ENCODE results near the gene GTF2E1.
"Not testable (repeated sequence)": the region's sequence is repeated elsewhere in the genome, so short reads cannot be mapped to it uniquely, and the experiment has no call there.

The GTF2E1 gene

DNA sequence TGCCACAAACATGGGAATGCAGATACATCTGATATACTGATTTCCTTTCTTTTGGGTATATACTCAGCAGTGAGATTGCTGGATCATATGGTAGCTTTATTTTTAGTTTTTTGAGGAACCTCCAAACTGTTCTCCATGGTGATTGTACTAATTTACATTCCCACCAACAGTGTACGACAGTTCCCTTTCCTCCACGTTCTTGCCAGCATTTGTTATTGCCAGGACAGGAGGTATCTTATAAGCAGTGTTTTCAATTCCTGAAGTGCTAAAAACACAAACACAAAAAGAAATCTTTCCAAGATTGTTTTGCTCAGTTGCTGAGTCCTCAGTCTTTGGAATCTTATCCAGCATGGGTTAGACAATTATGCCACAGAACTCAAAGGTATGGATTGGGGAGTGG is 13.5 kb downstream of the GTF2E1 start:
- no peak for DNase-seq

- not testable (repeated sequence) for DNase-seq
Observed at GRCh38 chr3:120758551-120758950, 16.0 kb downstream of the GTF2E1 start.

DNA sequence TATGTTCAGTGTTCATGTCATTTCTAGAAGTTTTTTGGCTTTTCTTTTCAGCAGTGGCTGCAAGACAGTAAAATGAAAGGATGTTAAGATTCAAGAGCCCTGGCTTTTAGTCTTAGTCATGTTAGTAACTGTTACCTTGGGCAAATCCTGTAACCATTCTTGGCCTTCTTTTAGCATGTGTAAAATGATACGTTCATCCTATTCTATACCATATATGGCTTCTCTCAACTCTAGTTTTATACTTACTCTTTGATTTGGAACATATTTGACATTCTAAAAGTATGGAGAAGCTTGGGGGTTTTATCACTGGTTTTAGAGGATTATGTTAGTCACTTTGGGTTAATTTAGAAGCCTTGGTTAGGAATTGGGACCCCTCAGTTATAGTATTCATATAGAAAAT is 20.1 kb downstream of the GTF2E1 start:
- no peak for DNase-seq

DNA sequence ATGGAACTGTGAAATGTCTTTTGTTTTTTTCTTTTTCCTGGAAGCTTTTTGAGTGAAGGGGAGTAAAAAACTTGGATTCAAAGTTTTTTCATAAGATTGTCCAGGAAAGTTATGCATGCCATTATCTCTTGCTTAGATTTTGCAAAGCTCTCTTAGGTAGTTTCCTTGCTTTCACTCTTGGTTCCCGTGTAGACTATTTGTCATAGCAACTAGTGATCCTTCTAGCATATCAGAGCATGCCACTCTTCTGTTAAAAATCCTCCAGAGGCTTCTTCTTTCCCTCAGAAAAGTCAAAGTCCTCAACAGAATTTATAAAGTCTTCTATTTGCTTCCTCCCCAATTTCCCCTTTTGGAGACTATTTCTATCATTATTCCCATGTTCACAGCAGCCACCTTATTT is 21.1 kb downstream of the GTF2E1 start:
- no peak for DNase-seq

DNA sequence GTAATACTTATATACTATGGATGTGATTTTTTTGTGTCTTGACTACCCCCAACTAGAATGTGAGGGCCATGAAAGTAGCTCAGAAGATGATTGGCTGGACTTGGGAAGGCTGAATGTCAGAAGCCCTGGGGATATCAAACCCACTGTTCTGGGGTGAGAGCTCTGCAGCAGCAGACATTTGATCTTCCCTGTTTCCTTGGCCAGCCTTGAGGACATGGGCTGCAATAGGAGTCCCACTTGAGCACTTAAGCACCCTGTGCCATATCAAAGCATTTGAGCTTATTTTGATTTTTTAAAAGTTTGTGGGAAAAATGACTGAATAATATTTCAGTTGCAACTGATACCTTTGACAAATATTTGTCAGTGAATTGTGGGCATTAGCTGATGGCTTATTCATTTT is 21.7 kb downstream of the GTF2E1 start:
- no peak for DNase-seq

DNA sequence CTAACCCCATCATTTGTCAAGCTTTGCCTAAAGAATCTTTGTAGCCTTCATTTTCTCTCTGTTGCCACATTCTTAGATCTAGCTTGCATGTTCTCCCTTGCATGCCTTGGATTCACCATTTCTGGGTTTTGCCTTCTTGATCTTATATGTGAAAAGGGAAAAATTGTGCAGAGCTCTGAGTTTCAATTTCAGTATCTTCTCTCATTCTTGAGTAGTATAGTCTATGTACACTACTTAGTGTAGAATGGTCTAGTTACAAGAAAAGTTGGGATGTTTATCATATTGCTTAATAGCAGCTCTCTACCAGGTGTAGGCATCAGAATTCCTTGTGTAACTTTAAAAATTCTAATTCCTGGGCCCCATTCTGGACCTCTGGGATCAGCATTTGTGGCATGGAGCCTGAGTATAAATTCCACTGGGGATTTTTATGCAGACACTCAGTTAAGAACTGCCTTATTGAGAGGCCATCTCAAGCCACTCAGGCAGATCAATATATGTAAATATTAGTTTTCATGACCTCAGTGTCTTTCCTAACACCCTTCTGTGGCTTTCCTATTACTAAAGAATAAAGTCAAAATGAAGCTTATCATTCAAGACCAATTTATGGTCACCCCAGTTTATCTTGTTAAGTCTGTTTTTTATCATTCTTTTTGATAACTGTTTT is 23.4 kb downstream of the GTF2E1 start:
- no peak for DNase-seq

GRCh38 chr3:120766576-120766975 is 24.0 kb downstream of the GTF2E1 start:
- no peak for DNase-seq

DNA sequence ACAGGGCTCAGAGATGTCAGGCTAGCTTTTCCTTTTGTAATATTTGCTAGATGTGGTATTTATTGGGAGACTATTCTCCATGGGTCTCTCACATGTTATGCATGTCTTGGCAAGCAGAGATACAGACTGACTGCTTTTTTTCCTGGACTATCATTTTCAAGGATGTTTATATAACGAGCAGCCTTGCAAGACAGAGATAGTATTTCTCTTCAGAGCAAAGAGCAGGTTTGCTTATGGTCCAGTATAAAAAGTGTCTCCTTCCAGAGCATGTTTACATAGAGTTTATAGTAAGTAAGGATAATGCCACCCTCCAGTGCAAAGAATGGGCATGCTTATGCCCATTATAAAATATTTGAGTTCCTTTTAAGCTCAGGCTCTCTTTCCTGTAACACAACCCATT is 24.6 kb downstream of the GTF2E1 start:
- no peak for DNase-seq

- no peak for DNase-seq
Observed at GRCh38 chr3:120769436-120769835, 26.9 kb downstream of the GTF2E1 start.

DNA sequence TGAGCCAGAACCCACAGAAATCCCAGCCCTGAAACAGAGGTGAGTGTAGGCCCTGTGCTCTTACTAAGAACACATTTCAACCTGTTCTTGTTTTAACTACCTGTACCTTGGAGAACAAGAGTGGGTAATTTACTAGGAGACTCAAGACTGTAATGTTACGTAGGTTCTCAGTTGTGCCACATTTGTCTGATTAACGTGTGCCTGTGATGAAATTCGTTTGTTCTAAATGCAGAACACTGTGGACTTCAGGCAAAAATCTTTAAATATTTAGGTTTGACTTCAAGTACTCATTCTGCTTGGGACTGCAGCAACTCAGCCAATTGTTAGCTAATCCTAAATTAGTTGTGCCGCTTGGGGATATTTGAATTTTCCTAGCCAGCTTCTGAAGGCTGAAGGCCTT is 28.3 kb downstream of the GTF2E1 start:
- DNase-seq, result no peak

DNA sequence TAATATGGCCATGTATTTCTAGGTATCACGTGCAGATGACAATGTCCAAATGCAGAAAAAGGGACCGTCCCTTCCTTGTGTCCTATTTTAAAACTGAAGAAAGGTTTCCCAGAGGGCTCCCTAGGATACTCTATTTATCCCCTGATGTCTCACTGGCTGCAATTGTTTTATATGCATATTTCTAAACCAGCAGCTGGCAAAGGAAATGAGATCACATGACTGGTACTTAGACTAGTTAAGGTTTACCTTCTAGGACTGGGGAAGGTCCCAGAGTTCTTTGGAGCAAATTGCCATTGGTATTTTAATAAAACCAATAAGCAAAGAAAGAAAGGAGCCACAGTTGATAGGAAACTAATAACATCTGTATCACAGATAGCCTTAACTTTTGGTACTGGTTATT is 29.5 kb downstream of the GTF2E1 start:
- DNase-seq, result no peak

DNA sequence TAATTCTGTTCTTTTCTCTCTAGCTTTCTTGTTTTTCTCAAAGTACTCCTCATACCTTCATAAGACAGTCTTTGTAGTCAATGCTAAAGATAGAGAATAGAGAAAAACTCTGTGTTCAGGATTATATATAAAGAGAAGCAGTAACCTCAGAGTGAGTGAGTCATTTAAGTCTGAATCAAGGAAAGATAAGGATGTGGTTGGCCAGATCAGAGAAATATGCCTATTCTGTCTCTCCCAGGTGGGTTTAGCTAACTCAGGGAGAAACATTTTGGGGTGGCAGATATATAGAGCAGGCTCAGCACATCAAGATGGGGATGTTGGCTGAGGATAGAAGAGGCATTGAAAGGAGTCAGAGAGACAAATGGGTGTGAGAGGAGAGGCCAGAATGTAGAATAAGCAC is 31.4 kb downstream of the GTF2E1 start:
- DNase-seq, result no peak

- no peak for DNase-seq
Observed at GRCh38 chr3:120775411-120775810, 32.9 kb downstream of the GTF2E1 start.

DNA sequence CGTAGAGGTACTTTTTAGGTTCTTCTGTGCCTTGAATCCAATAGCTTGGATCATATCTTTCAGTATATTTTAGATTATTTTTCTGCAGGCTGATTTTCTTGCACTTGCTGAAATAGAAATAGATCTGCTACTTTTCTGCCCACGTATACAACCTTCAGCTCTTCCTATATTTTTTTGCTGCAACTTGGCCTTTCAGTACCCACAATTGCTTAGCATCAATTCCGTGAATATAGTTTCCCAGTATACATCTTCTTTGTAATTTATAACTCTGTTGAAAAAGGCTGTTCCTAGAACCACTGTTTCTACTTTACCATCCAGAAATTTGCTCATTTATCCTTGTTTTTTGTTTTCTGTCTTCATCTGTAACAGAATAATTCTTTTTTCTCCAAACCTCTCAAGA is 36.2 kb downstream of the GTF2E1 start:
- DNase-seq, result no peak

GRCh38 chr3:120780977-120781376 is 38.4 kb downstream of the GTF2E1 start:
- DNase-seq, result no peak

DNA sequence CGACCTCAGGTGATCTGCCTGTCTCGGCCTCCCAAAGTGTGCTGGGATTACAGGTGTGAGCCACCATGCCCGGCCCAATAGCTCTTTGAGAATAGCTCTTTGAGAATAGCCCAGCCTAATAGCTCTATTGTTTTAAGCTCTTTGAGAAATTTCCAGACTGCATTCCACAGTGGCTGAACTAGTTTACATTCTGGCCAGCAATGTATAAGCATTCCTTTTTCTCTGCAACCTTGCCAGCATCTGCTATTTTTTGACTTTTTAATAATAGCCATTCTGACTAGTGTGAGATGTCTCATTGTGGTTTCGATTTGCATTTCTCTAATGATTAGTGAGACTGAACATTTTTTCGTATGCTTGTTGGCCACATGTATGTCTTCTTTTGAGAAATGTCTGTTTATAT is 43.3 kb downstream of the GTF2E1 start:
- not testable (repeated sequence) for DNase-seq

DNA sequence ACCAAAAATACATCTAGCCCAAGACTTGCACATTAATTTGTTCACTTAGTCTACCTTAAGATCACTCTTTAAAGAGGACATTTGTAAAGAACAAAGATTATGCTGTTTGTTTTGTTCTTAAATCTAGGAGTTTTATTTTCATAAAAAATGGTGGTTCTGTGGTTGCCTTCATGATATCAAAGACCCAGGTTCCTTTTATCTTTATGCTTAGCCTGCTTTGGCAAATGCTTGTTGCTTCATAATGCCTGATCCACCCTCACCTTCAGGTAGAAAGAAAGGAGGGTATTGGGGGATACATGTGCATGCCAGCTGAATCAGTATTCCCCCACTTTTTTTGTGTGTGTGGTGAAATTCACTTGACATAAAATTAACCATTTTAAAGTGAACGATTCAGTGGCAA is 48.5 kb downstream of the GTF2E1 start:
- no peak for DNase-seq

DNA sequence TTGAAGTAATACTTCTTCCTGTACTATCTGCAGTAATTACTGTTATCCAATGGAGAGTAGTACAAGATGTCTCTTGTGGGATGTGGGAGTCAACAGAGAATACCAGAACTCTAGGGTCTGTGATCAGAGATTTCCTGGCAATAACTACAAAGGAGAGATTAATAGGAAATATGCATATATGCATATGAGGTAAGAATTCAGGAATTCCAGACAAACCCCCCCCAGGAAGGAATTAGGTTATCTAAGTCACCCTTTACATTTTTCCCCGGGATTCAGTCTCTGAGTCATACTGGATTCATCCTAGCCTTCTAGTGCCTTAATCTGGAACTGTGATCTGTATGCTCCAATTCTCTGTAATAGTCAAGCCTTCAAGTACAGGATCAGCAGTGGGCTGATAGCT is 49.4 kb downstream of the GTF2E1 start:
- DNase-seq, result no peak

- DNase-seq, result no peak
Observed at GRCh38 chr3:120793601-120794000, 51.1 kb downstream of the GTF2E1 start.

GRCh38 chr3:120795017-120795648 is 52.6 kb downstream of the GTF2E1 start:
- DNase-seq, result peak; percentile 58 to 62

GRCh38 chr3:120795959-120796358 is 53.4 kb downstream of the GTF2E1 start:
- no peak for DNase-seq

DNA sequence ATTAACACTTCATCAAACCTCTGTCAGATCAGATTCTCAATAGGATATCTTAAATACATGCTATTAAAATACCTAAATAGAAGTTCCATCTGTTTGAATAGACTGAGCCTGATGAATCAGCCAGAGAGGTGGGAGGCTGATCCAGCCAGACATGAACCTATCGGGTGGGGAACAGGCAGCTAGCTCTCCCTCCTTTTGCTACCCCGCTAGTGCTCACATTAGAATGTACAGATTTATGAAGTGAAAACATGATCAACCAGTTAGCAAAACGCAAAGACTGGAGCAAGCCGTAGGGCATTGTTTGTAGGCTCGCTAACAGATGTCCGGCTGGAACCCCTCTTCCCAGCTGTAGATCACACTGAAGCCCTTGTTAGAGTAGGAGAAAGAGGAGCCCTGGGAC is 54.4 kb downstream of the GTF2E1 start:
- no peak for DNase-seq

DNA sequence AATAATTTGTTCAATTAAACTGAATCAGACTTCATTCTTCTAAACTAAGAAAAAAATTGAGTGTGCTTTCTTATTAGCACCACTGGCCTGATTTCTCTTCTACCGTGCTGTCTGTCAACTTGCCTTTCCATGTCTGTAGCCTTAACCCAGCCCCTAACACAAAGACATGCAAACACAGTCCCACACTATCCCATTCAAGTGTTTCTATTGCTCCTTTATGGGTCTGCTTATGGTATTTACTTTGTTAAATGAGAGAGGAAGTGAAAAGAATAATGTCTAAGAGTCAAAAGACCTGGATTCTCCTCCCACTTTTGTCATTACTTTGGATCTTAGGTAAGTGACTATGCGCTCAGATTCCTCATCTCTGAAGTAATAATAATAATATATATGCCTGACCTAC is 55.3 kb downstream of the GTF2E1 start:
- DNase-seq, result no peak

GRCh38 chr3:120798346-120798745 is 55.8 kb downstream of the GTF2E1 start:
- no peak for DNase-seq

GRCh38 chr3:120800625-120801024 is 58.1 kb downstream of the GTF2E1 start:
- no peak for DNase-seq
